ENCODE data around the gene FRS3.
A peak's percentile ranks its signal among the peaks of the same experiment; 100 is the strongest.

The FRS3 gene

DNA sequence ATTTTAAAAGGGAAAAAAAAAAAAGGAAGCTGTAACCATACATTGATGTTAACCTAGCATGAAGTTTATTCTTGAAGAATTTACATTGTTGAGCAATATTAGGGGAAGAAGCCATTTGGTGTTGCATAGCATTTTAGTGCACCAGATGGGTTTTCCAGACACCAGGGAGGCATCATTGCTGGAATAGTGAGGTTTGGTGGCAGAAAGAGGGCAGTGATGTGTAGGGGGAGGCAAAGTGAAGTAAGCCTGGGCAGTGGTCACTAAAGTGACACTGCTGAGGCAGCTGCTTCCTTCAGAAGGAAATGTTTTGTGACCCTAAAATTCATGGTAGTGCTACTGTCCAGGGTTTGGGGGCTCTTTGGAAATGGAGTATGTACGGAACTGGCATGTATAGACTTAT, 10.3 kb upstream of the FRS3 start:
- DNase-seq: no peak

DNA sequence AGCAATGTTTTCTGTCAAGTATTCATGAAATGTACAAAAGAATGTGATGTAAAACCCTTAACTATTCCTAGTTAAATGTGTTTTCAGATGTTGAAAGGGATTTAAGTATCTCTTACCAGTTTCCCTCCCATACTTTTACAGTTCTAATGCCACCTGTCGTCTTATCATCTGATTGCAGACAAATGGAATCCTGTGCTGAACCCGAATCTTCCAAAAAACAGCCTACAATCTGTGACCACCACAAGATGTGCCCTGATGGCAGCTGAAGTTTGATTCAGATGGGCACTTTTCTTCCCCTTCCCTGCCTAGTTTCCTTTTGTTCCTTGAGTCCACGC, 9.7 kb upstream of the FRS3 start:
- DNase-seq: no peak

DNA sequence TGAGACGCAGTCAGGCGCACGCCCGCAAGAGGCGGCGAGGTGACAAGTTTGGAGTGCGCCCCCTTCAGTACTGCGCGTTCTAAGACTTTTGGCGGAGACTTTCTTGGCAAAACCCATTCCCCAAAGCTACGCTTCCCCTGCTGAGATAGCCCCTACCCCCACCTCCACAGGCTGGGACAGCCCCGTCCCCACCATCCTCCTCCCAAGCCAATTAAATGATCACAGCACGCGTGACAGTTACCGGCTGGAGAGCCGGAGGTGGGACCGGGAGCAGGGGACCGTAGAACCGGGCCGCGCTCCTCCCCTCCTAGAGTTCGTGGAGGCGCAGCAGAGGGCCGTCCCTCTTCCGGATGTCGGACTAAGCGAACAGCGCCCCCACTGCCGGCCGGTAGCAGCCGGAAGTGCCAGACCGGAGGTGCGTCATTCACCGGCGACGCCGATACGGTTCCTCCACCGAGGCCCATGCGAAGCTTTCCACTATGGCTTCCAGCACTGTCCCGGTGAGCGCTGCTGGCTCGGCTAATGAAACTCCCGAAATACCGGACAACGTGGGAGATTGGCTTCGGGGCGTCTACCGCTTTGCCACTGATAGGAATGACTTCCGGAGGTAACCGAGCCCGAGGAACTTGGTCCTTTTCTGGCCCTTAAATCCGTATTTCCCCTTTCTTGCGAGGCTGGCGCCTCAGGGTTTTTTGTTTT, 7.7 kb upstream of the FRS3 start, which contains the start of gene TOMM6:
TSS of gene TOMM6 (plus strand) at position 476 of the 699 bp plus-strand sequence. CDS start at position 480, 4 bp downstream.
- peak; percentile 87 for DNase-seq

DNA sequence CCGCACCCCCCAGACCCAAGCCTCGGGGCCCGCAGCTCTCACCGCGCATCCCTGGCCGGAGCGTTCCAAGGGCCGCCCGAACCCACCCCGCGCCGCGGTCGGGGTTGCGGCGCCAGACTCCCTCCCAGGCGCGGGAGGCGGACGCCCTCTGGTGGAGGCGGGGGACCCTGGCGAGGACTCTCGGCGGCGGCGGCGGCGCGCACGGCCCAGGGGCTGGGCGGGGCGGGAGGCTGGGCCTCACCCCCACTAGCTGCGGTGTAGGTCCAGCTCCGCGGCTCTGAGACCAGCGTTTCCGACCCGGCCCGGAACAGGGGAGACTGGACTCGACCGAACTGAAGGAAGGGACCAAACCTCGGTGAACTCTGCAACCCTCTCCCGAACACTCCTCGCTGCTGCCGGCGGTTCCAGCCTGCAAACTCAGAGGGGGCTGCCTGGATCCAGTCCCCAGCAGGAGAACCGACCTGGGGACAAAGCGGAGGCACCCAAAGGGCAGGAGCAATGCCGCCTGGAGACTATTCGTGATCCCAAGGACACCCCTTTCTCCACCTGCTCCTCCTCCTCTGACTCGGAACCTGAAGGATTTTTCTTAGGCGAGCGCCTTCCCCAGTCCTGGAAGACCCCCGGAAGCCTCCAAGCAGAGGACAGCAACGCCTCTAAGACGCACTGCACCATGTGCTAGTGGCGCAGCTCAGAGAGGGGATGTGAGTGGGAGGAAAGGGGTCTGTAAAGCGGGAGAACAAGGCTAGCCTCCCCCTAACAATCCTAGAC, 6.9 kb upstream of the FRS3 start:
- DNase-seq: peak; percentile 72

DNA sequence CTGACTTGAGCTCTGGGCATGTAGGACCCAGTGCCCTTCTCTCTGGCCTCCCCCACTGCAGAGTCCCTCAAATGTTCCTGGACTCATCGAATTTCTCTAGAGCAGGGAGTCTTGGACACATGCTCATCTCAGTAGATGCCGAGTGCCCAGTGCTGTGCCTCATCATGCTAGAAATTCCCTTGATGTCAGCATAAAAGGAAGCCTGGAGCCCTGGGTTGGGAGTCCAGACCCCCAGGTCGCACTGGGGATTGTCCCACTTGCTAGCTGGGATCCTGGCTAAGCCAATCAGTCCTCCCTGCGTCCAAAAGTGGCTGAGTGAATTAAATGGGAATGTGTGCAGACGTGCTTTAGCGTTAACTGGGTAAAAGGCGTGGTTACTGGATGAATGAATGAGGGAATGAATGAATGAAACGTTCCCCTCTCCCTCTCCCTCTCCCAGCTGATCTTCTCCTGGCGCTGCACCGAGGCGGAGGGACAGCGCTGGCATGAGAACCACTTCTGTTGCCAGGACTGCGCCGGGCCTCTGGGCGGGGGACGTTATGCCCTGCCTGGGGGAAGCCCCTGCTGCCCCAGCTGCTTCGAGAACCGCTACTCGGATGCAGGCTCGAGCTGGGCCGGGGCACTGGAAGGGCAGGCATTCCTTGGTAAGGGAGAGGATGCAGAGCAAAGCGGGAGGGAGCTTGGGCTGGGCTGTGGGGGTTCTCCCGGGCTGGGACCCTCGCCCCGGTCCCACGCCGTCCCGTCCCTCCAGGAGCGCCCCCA, 6.2 kb upstream of the FRS3 start:
- peak; percentile 9 for DNase-seq

DNA sequence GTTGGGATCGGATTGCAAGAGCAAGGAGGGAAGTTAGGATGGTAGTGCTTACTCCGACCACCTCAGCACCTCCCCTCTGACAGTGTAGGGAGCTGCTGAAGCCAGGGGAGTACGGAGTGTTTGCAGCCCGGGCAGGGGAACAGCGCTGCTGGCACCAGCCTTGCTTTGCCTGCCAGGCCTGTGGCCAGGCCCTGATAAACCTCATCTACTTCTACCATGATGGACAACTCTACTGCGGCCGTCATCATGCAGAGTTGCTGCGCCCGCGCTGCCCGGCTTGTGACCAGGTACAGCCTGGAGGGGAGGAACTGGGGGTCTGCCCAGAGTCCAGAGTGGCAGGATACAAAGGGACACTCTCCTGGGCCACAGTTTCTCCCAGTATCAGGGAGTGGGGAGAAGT, 5.6 kb upstream of the FRS3 start:
- DNase-seq: no peak

DNA sequence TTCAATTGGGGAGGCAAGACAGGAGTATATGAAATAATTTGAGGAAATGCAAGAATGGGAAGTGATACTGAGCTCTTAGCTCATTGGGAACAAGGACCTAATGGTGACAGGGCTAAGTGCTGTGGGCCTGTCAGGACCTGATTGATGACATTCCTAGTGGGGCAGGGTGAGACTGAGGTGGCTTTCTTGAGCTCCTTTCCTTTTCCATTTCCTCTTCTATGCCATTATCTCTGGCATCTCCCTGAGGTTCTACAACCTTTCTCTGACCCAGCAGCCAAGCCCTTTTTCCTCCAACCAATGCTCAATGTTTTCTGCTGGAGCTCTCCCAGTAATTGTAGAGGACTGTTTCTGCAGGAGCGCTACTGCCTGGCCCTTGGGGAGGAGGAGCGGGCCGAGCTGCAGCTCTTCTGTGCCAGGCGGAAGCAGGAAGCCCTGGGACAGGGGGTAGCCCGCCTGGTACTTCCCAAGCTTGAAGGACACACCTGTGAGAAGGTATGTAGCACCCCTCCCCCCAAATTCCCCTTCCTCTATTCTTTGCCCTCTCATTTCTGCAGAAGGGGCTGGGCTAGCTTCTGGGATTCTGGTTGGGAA, 5.0 kb upstream of the FRS3 start:
- no peak for DNase-seq

DNA sequence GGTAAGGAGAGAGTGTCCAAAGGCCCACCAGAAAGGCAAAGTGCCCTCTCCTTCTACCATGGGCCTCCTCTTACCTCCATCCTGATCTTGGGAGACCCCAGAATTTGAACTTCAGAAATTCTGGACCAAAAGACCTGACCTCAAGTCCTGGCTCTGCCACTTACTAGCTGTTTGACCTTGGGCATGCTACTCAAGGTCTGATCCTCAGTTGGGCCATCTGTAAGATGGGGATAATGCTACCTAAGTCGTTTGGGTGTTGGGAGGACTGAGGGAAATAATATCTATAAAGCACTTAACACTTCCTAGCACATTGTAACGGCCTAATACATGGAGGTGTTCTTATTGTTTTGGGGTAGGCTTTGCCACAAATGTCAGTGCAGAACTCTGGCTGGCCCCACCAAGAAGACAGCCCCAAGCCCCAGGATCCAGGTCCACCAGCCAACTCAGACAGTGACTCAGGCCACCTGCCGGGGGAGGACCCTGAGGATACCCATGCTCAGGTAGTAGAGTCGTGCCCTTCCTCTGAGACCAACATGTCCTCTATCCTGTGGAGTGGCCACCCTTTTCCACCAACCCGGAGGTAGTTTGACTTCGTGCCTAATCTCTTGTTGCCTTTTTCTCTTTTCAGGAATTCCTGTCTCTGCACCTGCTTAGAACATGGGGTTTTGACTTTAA, 3.5 kb upstream of the FRS3 start:
- DNase-seq: no peak

DNA sequence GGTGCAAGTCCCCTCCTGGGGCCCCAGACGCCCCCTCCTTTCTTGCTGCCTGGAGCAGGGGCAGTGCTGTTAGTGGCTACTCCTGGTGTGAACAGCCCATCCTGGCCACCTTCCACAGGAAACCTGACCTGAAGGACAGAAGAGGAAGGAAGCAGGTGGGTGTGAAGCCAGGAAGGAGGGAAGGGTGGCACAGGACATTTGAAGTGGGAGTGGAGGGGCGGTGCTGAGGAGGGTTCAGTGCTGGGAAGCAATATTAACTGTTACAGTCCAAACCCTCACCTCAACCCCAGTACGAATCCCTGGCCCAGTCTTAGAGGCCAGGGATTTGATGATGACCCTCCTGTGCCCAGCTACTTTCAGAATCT, 1.6 kb upstream of the FRS3 start:
- DNase-seq: no peak

DNA sequence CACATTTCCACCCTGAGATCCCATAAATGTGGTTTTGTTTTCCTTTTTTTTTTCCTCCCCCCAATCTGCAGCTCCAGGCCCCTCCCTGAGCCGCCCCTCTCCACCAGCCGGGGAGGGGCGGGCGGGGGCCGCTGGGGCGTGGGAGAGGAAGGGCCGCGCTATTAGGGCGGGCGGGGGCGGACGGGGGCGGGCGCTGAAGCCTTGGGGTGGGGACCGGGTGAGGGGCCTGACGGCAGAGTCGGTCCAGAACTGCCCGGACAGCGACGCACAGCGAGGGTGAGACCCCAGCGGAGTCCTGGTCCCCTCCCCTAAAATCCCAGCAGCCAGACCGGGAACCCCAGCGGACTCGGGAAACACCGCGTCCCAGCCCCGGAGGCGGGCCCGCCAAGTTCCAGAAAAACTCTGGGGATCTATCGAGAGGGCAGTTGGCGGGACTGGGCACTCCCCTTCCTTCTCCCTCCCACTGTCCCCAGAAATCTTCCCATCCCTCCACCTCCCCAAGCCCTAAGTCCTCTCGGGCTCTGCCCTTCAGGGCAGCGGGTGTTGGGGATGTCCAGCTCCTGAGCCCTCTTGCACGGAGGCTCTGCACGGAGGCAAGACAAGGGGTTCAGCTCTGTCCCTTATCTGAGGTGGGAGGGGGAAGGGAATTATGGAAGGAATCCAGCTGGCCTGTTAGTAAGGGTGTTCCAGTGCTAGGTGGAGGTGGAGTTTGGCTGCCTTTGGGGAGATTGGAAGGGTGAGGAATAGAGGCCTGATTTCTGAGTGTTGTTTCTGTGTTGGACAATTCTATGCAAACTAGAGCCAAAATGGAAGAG, 1.1 kb upstream of the FRS3 start, which contains the start of gene PRICKLE4:
TSS of gene PRICKLE4 (plus strand) at position 232 of the 815 bp plus-strand sequence. CDS start 2,692 bp downstream, outside the sequence.
- DNase-seq: no peak

DNA sequence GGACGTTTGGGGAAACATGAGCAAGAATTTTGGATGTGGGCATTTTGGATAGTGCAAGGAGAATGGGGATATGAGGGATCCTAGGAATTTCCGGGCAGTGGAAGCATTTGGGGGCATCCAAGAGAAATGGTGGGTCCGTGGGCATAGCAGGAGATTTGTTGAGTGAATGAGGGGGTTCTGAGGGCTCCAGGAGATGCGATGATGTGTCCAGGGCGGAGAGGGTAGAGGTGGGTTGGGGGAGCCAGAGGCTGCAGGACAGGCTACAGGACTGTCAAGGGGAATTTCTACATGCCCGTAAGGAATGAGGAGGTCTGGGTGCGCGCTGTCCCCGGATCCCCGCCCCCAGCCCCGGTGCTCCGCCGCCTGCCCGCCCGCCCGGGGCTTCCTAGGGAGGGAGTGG, 364 bp downstream of the FRS3 start:
- no peak for DNase-seq

DNA sequence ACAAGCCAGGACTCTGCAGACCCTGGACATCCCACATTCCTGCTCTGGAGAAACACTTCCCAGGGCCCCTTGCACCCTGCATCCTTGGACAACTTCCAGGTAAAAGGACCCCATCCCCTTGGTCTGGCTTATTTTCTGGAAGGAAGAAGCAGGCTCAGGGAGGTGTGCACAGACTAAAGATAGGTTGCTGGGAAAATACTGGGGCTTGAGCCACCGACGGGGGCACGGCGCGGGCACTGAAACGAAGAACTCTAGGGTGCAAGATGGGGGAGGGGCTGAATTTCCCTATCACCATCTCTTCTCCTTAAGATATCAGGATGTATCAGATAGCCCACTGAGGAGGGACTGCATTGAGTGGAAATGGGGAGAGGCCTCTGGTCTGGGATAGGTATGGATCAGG, 805 bp downstream of the FRS3 start:
- DNase-seq: no peak

DNA sequence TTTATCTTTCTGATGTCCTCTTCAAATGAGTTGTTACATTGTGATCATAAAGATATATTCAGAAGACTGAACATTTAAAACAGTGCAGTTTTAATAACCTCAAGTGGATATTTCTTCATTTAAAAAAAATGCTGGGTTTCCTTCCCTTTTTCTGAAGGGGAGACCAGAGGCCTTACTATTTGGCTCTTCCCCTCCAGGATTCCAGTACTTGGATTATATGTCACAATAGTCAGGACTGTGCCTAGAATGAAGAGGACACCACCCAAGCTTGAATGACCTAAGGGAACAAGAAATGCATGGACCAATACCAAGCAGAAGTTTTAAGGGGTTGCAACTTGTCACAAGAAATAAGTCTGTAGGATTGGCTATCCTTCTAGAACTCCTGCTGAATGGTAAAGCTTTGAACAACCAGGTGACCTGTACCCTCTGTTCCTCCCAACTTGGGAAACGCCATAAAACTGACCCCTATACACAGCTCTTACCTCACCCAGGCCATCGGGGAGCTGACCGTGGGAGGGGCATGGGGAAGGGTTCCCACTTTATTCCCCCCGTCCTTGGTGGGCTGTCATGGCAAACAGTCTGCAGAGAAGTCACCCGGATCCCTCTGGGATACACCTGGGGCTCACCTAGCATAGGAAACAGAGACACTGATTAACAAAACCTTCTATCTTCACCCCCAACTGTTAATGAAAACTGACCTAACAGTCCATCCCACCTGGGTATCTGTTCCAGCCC, 2.0 kb downstream of the FRS3 start:
- DNase-seq: no peak

DNA sequence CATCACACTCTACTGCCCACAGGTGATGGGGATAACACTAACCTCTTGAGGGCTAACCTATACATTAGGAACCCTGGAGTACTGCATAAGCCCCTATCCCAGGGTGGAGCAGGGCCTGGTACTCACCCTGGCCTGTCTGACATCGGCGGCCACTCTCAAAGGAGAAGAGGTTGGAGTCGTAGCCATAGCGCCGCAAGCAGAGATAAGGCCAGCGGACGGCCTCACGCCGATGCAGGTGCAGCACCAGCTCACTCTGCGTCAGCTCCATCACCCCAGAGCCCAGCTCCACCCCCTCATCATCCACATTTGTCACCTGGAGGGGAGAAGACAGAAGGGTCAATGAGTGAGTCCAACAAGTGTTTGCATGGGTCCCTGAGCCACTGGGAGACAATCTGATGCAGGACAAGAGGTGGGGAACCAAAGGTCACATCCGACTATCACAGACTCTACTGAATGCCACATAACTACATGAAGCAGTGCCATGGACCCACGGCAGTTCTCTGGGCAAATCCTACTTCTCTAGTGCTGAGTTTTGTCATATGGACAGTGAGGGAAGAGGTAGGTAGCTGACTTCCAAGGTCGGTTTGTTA, 4.3 kb downstream of the FRS3 start:
- no peak for DNase-seq

DNA sequence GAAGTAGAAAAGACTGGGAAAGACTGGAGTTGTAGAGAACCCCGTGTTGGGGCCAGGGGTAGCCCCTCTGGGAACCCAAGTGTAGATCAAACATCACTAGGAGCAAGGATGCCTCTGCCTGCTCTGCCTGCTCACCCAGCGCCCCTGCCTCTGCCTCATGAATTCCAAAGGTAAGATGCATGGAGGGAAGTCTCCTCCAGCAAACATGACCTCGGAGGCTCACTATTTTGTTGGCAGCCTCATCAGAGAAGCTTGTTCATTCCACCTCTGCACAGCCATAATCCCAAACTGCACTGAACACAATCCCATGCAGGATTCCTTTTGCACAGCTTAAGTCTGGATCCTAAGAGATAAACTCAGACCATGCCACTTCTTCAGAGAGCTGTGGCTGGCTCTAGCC, 4.9 kb downstream of the FRS3 start:
- no peak for DNase-seq

DNA sequence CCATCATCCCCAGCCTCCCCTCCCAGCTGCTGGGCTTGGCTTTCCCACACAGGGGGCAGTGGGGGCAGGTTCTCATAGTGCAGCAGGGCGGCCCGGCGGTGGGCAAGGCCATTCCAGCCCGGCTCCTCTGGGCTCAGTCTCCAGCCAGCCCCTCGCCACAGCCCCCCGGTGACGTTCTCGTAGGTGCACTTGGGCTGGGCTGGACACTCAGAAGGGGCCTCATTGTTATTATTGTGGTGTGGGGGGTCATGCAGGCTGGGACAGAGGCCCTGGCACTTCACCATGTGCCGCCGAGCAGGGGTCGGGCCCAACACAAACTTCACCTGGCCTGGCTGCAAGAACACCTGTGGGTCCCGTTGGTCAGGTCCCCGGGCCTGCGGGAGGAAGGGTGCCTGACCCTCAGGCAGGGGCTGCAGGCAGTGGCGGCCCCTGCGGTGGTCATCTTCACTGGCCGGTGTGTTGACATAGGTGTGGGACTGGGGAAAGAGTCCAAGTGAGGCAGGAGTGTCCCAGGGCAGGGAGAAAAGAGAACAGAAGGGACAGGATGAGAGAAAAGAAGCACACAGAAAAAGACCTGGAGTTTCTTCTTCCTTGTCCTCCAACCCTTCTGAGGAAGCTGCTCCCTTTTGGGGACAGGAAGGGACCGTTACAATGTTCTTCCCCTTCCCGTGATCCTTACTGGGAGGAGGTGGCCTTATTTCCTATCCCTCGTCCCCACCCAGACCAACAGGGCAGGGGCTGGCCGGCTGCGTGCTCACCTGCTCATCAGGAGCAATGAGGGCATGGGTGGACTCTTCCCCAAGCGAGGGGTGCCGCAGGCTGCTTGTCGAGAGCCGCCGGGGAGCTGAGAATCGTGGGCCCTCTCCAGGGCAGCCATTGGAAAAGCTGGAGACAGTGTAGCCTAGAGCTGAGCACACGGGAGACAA, 8.4 kb downstream of the FRS3 start:
- DNase-seq: no peak

DNA sequence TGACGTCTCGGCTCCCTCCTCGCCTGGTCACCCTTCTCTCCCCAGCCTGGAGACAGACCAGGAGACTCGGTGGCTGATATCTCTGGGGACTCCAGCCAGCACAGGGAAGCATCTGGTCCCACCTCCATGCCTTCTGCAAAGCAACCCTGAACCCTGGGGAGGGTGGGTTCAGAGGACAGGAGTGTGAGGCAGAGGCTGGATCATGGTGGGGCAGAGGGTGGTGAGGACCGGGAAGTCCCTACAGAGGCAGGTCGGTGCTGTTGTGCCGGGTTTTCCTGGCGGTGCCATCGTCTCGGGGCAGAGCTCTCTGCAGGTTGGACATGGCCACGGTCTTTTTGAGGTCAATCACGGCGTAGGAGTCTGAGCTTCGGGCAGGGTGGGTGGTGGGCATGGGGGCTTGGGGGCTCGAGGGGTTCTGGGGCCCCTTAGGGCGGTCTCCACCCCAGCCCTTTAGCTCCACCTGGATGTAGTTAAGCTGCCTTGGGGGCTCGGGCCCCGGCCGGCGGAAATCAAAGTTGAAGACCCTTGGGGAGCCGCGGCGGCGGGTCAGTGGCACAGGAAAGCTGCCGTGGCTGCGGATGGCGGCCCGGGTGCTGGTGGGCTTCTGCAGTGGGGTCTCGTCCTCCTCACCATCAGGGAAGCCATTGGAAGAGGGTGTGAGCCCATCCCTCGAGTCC, 9.2 kb downstream of the FRS3 start:
- DNase-seq: no peak

DNA sequence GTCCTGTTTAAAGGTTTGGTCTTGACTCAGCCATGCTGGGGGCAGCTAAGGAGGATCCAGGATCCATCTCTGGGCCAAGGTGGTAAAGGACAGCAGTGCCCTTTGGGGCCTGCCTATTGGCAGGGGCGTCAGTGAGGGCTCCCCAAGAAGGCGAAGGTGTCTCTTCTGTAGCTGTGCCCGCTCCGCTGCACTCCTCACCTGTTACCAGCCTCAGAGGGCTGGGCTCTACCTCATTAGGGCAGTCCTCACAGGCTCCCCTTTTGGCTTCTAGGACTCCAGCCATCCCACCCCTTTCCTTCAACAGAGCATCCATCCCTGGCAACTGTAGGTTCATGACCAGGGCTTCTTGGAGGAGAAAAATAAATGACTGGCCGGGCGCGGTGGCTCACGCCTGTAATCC, 10.3 kb downstream of the FRS3 start:
- DNase-seq: no peak

Data from COR-L47 (cell line).